ENCODE results near the gene ATPAF2.

DNA sequence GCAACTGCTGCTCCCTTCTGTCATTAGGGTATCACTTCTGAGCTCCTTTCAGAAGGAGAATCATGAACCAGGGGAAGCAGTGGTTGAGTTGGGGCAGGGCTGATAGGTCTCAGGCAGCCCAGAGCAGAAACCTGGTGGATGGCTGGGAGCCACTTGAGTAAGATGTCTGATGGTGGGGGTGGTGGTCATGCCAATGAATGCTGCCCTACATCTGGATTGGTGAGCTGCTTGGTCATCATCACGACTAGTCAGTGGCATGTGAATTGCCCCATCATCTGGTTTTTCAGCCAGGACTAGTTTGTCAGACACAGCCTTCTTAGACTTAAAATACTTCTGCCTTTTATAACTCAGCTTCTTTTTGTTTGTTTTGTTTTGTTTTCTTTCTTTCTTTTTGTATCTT lies 2.8 kb upstream of the ATPAF2 start:
- TF ChIP-seq, protein P1, sequence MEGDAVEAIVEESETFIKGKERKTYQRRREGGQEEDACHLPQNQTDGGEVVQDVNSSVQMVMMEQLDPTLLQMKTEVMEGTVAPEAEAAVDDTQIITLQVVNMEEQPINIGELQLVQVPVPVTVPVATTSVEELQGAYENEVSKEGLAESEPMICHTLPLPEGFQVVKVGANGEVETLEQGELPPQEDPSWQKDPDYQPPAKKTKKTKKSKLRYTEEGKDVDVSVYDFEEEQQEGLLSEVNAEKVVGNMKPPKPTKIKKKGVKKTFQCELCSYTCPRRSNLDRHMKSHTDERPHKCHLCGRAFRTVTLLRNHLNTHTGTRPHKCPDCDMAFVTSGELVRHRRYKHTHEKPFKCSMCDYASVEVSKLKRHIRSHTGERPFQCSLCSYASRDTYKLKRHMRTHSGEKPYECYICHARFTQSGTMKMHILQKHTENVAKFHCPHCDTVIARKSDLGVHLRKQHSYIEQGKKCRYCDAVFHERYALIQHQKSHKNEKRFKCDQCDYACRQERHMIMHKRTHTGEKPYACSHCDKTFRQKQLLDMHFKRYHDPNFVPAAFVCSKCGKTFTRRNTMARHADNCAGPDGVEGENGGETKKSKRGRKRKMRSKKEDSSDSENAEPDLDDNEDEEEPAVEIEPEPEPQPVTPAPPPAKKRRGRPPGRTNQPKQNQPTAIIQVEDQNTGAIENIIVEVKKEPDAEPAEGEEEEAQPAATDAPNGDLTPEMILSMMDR (conservative IDR thresholded peaks at IDR 0.05 in 1 of 2, IDR thresholded peaks at IDR 0.05 in 1 of 2; ENCODE audit: extremely low read depth in 1 of 2, insufficient read depth in 1 of 2, low read depth in 1 of 2, low read length in 2 of 2): no peak
- TF ChIP-seq EZH2 (IDR thresholded peaks at IDR 0.05; ENCODE audit: borderline replicate concordance, low read length): no peak
